Epidermal melanocyte (primary cell): ENCODE measurements around the gene WDFY1.
A peak's percentile ranks its signal among the peaks of the same experiment; 100 is the strongest.

Experiments
- DNase-seq: peaks from one replicate; pipeline ENCODE4 v3.0.0; 2011; ENCODE audit warnings: low spot score; ENCODE audit not compliant: insufficient read length

WDFY1 gene

DNA sequence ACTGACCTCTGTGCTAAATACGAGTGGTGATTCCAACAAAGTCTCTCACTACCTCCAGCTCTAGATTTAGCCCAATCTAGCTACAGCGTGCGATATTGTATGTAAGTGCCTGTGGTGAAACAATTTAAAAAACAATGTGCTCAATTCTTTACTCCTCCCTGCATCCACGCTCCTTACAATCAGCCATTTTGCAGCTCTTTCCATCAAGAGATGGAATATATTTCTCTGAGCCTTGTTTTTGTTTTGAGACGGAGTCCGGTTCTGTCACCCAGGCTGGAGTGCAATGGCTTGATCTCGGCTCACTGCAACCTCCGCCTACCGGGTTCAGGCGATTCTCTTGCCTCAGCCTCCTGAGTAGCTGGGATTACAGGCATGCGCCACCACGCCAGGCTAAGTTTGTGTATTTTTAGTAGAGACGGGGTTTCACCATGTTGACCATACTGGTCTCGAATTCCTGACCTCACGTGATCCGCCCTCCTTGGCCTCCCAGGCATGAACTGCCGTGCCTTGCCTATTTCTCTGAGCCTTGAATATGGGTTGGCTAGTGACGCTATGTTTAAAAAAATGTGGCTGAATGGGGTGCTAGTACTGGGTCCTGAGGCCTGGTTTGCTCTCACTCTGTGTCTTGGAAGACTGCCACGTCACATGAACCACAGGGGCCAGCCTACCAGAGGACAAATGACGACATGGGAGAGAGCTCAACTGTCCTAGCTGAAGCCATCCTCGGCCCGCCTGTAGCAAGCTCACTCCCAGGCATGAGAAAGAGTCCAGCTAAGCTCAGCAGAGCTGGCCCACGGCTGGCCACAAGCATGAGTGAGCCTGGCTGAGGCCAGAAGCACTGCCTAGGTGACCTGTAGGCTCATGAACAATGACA lies 14.8 kb downstream of the WDFY1 start:
- DNase-seq, result peak; percentile 42

DNA sequence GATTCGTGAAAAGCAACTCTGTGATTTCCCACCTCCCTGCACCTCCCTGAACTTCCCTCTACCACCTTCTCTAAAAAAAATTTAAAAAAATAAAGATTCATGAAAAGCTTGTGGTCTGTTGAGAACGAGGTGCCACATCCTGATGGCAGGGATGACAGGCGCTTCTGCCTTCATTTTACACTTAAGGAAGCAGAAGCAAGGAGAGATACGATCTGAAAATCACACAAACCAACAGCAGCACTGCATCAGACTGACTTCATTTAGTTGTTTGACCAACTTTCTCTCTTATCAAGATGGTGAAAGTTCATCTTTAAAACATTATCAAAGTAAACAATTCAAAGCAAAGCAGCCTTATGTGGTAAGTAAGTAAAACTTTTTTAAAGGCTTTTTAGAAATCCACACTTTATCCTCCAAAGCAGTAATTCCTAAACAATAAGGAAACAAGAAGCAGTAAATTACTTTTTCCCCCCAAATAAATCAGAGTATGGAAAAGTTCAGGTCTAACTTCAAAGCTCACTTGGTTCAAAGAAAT lies 15.5 kb downstream of the WDFY1 start:
- DNase-seq, result no peak

DNA sequence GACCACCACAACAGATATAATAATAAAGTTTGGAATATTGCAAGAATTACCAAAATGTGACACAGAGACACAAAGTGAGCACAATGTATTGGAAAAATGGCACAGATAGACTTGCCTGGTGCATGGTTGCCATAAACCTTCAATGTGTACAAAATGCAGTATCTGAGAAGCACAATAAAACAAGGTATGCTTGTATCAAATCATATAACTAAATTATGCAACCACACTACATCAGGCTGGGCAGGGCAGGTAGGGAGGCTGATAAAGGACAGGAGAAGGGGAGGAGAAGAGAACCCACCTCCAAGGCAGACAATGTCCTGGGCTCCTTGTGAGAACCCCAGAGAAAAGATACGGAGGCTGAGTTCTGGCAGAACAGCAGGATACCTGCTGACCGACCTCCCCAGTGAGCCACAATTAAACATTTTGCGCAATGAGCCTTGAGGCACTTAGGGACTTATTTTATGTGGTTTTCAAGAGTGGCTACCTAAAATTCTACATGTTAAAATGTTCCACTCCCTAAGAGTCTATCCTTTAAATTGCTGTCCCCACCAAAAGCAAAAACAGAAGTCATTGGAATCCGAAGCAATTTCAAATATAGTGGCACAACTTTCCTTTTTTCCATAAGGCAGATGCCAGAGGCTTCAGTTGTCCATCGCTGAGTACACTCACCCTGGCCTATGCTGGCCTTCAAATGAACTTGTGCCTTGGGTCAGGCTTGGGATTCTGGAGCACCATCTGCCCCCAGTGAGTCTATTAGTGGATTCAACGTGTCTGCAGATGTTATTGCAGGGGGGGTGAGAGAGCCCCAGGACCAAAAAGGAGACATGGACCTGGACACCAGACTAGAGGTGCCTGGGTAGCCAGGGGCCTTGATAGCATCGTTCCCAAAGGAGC lies 16.8 kb downstream of the WDFY1 start:
- DNase-seq, result no peak

GRCh38 chr2:223925106-223925505 lies 20.0 kb downstream of the WDFY1 start:
- DNase-seq, result no peak

DNA sequence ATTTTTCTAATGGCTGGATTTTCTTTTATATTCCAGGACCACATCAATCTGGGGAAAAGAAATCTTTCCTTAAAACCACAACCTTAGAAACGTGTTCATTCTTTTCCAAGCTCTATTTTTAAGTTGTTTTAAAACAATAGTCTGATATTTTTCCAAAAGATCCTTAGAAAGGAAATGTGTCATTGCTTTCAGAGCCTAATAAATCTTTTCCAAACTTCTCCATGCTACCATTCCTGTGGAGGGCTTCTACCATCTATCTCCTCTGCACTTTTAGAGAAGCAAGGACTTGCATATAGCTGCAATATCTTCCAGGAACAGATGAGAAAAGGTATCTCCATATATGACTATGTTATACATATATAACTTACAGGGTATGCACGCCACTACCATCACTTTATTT lies 21.2 kb downstream of the WDFY1 start:
- no peak for DNase-seq

DNA sequence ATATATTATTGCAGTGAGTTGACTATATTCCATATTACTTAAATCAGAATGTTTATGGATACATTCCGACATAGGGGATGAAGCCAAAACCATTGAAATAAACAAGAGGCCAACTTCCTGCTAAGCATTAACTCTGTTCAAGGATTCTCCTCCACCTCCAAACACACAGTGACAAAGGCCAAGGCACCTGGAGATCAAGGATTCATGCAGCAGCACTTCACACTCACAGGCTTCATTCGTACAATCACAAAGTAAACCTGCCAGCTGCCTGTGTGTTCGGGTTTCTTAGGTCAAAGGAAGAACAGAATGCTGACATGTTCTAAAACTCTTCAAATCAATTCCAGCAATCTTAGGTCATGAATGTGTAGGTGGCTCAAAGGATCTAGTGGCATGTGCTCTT lies 22.8 kb downstream of the WDFY1 start:
- no peak for DNase-seq

- no peak for DNase-seq
These were observed 23.9 kb downstream of the WDFY1 start for GRCh38 chr2:223921204-223921603.

DNA sequence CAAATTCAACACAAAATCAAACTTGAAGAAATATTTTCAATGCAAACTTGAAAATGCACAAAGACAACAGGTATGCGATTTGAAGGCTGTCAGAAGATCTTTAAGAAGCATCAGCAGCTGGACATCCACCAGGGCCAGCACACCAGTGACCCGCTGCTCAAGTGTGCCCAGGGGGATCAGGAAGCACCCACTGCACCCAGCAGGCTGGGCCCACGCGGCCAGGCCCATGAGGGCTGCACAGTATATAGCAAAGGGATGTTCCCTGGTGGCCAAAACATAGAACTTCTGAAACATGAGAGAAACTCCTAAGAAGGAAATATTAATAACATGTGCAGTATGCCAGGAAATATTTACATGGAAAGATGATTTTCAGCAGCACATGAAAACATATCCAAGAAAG lies 25.0 kb downstream of the WDFY1 start:
- DNase-seq, result no peak

DNA sequence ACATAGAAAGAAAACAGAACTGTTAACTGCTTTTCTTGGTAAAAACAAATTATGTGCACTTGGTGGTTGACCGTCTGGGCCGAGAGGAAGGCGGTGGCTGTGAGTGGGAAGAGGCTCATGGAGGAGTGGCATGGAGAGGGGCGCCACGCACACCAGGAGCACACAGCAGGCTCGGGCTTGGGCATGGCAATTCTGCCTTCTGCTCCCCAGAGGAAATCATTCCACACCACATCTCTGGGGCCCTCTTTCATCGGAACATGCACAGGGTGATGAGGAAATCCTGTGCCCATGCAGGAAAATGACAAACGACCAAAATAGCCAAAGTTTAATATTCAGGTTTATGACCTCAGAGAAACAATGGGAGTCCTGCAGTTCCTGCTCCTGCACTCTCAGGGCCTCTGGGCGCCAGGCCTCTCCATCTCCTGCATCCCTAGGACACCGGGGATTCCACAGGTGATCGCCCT lies 26.4 kb downstream of the WDFY1 start:
- no peak for DNase-seq

- DNase-seq, result peak; percentile 24
These were observed 28.8 kb downstream of the WDFY1 start for GRCh38 chr2:223916181-223916920.

- no peak for DNase-seq
These were observed 30.1 kb downstream of the WDFY1 start for GRCh38 chr2:223915071-223915470.

- peak; percentile 27 for DNase-seq
These were observed 30.8 kb downstream of the WDFY1 start for GRCh38 chr2:223914324-223914723.

GRCh38 chr2:223909001-223909741 lies 36.0 kb downstream of the WDFY1 start:
- no peak for DNase-seq

- no peak for DNase-seq
These were observed 36.7 kb downstream of the WDFY1 start for GRCh38 chr2:223908304-223908998.

DNA sequence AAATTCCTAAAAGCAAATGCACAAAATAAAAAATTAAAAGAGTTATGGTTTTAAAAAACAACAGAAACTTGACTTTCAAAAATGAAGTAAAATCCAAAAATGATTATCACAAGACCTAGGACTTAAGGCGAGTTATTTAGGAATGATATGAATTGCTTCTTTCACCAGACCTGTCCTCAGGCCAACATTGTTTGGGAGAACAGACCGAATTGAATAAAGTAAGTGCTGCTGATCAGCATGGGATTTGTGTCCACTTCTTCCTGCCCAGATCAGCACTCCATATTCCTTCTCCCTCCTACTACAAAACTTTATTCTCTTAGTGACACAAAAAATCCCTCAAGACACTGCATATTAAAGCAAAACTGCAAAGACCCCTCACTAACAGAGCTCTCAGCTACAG lies 39.1 kb downstream of the WDFY1 start:
- no peak for DNase-seq

DNA sequence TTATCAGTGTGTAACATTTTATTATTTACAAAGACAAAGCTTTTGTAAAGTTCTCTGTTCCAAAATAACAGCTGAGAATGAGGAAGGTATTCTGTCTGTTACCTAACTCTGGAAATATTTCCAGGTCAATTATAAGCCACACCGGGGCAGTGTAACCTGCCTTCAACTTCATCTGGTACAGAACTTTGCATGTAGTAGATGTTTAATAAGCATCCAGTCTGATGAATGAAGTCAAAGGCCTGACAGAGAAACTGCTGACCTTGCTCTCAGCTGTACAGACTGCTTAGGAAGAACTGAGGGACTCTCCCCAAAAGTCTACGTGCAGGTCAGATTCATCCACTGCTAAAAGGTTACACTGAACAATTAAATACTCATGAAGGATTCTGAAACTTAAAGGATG lies 43.3 kb downstream of the WDFY1 start:
- no peak for DNase-seq

DNA sequence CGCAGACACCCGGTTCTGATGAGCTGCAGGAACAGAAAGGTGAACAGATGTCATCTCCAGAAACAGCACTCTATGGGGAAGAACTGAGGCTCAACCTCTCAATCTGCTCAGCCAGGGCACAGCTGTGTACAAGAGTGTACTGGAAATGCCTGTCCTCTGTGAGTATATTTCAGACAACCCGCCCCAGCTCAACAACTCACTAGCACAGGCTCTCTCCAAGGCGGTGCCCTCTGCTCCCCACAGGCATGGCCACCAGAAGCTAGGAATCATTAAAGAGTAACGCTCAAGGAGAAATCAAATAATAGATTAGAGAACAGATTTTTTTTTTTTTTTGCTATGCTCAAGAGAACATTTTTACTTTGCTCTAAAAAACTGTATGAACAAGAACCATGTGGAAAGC lies 43.8 kb downstream of the WDFY1 start:
- DNase-seq, result no peak

DNA sequence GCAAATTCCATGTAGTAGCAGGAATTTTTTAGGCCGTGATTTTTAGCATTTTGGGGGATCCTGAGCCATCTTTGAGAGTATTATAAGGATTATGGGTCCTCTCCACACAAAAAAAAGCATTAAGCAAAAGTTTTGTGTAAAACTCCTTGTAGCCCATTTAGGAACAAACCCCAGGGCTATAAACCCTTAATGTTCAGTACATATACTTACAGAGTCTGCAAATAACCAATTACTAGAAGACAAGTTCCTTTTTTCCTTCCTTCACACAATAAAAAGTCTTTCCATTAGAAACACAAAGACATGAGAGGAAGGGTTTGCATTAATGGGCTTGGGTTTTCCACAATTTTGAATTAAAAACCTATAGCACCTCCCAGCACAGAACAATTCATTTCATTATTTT lies 44.6 kb downstream of the WDFY1 start:
- no peak for DNase-seq

- no peak for DNase-seq
These were observed 45.1 kb downstream of the WDFY1 start for GRCh38 chr2:223900066-223900465.
